Ramos (cell line): ENCODE measurements around the gene OPN4.

Experiments used
- in situ Hi-C: fragments of 300-500 bp; cut with MboI; formaldehyde crosslinking; loops from one replicate; pipeline ENCODE4 v1.14.3; 2022; ENCODE audit warnings: low sequenced_read_pairs; ENCODE audit not compliant: unreplicated experiment

The OPN4 gene

GRCh38 chr10:86674912-86675311 lies 20.6 kb downstream of the OPN4 start:
- in situ Hi-C loops = no loop called here

DNA sequence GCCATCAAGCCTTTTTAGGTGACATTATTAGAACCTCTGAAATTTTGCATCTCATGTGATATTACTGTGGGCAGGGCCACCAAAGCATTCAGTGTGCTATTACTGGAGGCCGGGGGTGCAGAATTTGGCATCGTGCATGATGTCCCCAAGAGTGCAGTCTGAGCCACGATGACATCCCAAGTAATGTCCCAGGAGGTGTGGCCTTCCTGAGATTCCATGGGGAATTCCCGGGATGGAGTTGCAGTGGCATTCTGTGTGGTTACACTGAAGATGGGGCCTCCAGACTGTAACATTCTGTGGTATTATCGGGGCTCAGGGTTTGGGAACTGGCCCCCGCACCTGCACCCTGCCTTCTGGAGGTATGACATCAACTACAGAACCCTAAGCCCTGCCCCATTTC lies 23.0 kb downstream of the OPN4 start:
- in situ Hi-C loops = no loop called here

GRCh38 chr10:86678999-86679792 lies 24.8 kb downstream of the OPN4 start:
- in situ Hi-C loops = no loop called here

GRCh38 chr10:86681047-86681446 lies 26.7 kb downstream of the OPN4 start:
- in situ Hi-C loops = no loop called here

DNA sequence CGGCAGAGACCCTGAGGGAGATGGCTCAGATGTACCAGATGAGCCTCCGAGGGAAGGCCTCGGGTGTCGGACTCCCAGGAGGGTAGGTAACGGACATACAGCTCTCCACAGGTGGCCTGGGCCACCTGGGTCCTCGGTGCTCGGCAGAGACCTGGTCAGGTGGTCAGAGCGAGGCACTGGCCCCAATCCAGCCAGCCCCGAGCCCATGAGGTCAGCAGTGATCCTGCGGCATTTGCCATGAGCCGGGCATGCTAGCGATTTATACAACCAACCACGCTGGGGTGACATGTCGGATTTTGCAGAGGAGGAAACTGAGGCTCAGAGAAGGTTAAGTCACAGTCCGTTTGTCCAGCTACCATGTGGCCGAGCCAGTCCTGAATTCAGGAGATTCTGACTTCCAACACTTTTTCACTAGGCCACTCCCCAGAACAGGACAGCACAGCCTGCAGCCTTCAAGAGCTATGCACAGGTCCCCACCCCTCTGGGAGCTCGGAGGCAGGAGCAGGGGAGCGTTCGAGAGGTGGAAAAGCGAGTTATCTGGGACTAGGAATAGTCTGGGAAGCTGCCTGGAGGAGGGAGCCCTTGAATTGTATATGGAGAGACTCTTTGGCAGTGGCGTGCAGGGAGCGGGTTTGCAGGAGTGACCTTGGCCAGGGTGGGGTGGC lies 27.5 kb downstream of the OPN4 start:
- in situ Hi-C loops = no loop called here

GRCh38 chr10:86682675-86683074 lies 28.3 kb downstream of the OPN4 start:
- in situ Hi-C loops = no loop called here

DNA sequence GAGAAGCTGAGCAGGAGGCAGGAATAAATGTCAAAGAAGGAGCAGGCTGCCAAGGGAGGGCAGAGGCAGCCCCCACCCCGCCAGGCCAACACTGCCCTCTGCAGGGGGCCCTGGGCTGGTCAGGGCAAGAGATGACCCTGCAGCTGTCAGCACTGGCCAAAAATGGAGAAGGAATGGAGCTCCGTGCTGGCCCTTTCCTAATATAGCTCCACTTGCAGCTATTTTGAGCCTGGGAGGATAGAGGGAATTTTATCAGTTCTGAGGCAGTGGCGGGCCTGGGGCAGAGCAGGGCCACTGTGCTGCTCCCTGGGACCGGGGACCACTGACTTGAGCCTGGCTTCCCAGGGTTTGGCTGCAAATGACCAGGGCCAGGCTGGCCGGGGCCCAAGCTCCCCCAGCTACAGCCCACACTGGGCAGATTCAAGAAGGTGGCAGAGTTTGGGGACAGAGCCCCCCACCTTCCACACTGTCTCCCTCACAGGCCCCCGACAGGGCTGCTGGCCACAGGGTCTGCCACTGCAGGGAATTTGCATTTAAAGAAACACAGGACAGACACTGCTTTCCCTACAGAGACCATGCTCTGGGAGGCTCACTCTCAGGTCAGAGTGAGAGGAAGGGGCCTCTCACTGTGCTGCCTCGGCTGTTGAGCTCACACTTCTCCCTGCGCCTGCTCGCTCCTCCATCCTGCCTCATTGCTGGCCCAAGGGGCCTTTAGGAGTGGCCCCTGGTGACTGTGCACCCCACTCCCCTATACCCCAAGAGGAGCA lies 30.2 kb downstream of the OPN4 start:
- in situ Hi-C loops = no loop called here

DNA sequence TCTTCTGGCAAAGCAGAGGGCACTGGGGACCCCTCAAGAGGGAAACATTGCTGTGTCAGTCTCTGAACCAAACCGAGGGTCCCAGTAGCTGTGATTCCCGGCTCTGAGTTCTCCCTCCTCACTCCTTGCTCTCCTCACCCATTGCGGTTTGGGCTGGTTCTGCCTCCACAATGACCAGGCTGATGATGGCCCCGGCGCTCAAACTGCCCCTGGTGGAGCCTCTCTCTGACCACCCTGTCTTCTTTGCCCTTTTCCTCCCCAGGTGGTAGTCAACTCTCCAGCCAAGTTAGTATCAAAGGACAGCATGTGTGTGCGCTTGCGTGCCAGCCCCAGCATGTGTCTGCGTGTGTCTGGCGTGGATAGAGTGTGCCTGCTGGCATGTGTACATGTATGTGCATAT lies 31.1 kb downstream of the OPN4 start:
- in situ Hi-C loops = no loop called here

DNA sequence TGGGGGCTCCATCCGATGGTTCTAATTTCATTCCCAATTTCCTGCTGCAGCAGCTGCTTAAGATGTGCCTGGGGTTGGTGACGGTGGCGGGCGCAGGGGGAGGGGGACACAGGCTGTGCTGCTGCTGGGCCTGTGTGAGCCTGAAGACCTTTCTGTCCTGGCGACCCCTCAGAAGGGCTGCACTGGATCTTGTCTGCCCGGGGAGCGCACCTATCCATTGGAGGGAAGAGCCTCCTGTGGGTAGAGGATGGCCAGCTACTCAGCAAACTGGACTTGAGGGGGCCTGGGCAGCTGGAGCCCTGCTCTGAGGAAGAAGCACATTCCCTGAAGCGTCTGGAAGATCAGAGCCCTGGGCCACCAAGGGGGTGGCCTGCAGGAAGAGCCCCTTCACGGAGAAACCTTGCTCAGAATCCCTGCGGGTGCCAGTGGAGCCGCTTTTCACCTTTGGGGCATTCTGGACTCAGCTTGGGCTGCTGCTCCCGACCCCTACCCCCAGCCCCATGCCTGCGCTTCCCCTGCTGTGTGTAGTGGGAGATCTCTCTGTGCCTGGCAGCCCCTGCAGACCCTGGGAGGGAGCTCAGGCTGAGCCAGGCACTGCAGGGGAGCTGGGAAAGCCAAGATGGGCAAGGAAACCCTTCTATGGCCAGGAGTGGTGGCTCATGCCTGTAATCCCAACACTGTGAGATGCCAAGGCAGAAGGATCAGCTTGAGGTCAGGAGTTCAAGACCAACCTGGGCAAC lies 31.7 kb downstream of the OPN4 start:
- in situ Hi-C loops = no loop called here

DNA sequence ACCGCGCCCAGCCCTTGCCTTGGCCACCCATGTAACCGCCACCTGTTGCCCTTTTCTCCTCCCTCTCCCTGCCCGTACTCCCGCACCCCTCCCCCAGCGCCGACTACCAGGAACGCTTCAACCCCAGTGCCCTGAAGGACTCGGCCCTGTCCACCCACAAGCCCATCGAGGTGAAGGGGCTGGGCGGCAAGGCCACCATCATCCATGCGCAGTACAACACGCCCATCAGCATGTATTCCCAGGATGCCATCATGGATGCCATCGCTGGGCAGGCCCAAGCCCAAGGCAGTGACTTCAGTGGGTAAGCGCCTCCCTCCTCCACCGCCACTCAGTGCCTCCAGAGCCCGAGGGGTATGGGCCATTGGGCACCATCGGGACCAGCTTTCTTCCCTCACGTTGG lies 32.6 kb downstream of the OPN4 start:
- in situ Hi-C loops = no loop called here

DNA sequence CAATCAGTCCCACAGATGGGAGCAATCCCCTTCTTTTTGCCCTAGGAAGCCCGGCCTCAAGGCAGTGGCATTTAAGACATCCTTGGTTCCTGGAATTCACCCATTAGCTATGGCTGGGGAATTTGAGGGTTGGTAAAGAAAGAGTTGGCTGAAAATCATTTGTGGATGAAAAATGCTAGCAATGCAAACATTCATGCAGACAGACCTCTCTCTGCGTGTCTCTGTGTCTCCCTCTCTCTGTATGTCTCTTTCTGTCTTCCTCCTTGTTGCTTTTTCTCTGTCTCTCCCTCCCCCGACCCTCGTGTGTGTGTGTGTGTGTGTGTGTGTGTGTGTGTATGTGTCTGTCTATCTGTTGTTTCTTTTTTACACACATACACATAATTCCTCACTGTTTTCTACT lies 33.4 kb downstream of the OPN4 start:
- in situ Hi-C loops = no loop called here

DNA sequence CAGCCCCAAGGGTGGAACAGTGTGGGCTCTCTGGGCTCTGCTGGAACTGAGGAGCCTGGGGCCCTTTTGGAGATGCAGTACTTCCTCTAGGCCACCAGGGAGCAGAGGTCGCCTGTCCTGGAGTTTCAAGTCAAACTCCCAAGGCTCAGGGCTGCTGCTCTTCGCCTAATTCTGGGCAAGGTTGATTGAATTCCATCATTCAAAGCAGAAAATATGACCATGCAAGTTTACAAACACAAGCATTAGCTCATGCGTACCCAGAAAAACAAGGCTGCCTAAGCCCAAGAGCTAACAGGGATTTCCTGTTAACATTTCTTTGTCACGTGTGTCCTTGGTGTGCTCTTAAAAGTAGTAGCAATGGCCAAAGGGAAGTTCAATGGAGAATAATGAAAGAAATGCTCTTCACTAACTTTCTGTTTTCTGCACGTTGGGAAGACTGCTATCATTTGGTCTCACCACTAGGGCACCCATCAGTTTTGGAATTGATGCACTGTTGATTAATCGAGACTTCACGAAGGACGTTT lies 34.1 kb downstream of the OPN4 start:
- in situ Hi-C loops = no loop called here

DNA sequence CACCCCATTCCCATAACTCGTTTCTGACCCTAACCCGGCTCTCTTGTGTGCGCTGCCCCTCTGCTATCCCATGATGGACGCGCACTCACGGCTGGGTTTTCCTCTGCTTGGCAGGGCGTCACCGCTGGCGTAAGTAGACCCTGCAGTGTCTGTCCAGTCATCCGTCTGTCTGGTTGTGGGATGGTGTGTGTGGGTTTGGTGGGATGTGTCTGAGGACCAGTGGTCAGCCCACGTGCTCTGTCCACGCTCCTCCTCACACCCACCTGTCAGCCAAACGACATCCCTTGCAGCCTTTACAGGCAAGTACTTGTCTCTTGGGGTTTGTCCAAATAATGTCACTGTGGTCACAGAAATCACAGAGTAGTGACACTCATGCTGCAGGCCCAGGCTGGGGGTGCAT lies 34.8 kb downstream of the OPN4 start:
- in situ Hi-C loops = no loop called here

- in situ Hi-C loops = loop anchor here (10.0 kb wide), 1 partner anchor 205 kb away; no protein-coding TSS in a partner anchor
Observed at GRCh38 chr10:86690231-86690630, 35.9 kb downstream of the OPN4 start.

GRCh38 chr10:86690657-86691084 lies 36.3 kb downstream of the OPN4 start:
- in situ Hi-C loops = loop anchor here (10.0 kb wide), 1 partner anchor 204 kb away; no protein-coding TSS in a partner anchor

DNA sequence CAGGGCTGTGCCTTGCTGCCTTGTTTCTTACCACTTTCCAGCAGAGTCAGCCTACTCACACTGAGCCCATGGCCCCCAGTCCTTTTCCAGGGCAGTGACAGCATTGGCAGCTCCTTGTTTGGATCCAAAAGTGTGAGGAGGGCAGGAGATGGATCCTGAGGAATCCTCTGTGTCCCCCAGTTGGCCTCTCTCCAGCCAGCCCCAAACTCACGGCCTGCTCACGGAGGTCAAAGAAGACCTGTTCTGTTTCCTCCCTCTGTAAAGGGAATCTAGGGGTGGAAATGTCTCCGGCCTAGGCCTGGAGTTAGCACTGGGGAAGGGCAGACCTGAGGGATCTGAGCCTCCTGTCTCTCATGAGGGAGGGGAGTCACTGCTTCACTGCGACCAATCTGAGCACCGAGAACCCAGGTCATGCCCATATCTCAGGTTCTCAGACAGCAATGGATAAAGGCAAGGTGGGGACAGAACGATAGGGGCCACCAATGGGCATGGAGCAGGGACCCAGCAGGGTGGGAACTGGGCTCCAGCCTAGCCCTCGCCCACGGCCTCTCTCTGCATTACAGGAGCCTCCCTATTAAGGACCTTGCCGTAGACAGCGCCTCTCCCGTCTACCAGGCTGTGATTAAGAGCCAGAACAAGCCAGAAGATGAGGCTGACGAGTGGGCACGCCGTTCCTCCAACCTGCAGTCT lies 37.1 kb downstream of the OPN4 start:
- in situ Hi-C loops = loop anchor here (10.0 kb wide), 1 partner anchor 203 kb away; no protein-coding TSS in a partner anchor

- in situ Hi-C loops = loop anchor here (10.0 kb wide), 1 partner anchor 203 kb away; no protein-coding TSS in a partner anchor
Observed at GRCh38 chr10:86692023-86692514, 37.7 kb downstream of the OPN4 start.

DNA sequence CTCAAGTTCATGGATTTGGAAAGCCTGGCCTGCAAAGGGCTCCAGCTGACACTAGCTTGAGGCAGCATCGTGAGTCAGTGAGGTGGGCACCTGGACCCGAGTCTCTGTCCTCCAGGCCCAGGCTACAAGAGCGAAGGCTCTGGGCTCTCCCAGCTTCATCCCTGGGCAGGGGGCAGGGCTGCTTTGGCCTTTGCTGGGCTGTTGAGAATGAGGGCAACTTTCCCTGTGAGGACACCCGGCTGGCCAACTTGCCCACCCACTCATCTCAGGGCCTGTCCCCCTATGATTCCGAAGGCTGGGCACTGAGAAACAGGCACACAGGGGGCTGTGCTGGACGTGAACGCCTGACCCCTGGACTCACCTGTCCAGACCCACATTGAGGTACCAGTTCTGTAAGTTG lies 38.3 kb downstream of the OPN4 start:
- in situ Hi-C loops = loop anchor here (10.0 kb wide), 1 partner anchor 202 kb away; no protein-coding TSS in a partner anchor

DNA sequence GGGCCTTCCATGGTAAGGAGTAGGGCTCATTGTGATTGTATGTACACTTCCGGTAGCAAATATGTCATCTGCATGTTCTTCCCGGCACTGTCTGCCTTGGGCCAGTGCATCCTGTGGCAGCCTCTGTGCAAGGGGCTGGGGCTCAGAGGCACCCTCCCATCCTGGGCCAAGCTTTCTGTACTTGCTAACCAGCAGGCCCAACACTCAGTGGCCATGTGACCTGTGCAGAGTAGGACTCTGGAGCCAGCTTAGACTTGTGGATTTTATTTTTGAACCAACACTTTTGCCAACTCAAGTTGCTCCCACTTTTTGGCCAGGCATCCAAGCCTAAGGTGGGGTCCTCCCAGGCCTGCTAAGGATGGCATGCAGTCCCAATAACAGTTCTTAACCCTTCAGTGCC lies 38.9 kb downstream of the OPN4 start:
- in situ Hi-C loops = loop anchor here (10.0 kb wide), 1 partner anchor 202 kb away; no protein-coding TSS in a partner anchor
